ENCODE data around the gene ARHGEF33. TPM values are rescaled to one million over a fixed set of nuclear protein-coding genes. Genes with fewer than 3 reads are reported as not detected.
"Not testable (repeated sequence)": the region's sequence is repeated elsewhere in the genome, so short reads cannot be mapped to it uniquely, and the experiment has no call there.

ARHGEF33 gene
- total and polyA plus RNA-seq, 2 donors from 2014 or later = 2.3 to 2.4 TPM

DNA sequence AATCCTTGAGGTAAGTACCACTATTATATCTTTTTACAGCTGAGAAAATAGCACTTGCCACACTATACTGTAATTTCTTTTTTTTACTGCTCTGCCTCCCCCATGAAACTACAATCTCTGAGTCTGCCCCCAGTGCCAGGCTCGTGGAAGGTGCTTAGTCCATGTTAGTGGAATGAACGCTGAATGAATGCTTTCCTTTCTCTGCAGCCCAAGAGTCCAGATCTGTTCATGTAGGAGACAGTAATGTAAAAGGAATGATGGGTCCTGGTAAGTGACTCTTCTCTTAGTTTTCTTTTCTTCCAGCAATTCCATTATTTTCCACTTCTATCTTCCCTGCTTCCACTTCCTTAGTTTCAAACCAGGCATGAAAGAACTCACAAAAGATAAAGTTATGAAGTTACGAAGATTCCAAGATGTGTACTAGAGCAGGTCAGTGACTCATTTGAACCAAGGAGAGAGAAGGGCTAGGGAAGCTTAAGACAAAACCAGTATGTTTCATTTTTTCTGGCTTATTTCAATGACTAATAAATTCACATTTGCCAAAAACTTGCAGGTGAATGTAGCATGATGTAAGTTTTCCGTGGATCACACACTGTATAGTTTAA is 46.0 kb downstream of the ARHGEF33 start:
- intact Hi-C loops (cut with DNase I) = no loop called here
- no peak overlapping the region for H3K4me3 ChIP-seq (ENCODE audit: low read length in 3 of 3)
- no peaks in the 10 kb centered on the region for H3K4me1 ChIP-seq (ENCODE audit: control insufficient read depth in 2 of 3, insufficient read depth in 2 of 3, low read depth in 1 of 3, low read length in 3 of 3)
- DNase-seq (no peak), FAIRE-seq (no peak)
- H3K9ac ChIP-seq (ENCODE audit: low read length in 3 of 3) = no peak overlapping the region
- H3K27ac ChIP-seq (ENCODE audit: low read depth in 2 of 2, low read length in 2 of 2) = no peak overlapping the region
- TF ChIP-seq, protein P1, sequence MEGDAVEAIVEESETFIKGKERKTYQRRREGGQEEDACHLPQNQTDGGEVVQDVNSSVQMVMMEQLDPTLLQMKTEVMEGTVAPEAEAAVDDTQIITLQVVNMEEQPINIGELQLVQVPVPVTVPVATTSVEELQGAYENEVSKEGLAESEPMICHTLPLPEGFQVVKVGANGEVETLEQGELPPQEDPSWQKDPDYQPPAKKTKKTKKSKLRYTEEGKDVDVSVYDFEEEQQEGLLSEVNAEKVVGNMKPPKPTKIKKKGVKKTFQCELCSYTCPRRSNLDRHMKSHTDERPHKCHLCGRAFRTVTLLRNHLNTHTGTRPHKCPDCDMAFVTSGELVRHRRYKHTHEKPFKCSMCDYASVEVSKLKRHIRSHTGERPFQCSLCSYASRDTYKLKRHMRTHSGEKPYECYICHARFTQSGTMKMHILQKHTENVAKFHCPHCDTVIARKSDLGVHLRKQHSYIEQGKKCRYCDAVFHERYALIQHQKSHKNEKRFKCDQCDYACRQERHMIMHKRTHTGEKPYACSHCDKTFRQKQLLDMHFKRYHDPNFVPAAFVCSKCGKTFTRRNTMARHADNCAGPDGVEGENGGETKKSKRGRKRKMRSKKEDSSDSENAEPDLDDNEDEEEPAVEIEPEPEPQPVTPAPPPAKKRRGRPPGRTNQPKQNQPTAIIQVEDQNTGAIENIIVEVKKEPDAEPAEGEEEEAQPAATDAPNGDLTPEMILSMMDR (IDR thresholded peaks at IDR 0.05; ENCODE audit: borderline replicate concordance, extremely low read depth, insufficient read depth) = no peak
- H3K27me3 ChIP-seq (ENCODE audit: control insufficient read depth, insufficient read depth, low read length) = no peaks in the 10 kb centered on the region
- H3K36me3 ChIP-seq (ENCODE audit: control insufficient read depth in 2 of 3, insufficient read depth in 3 of 3, low read length in 3 of 3) = no peaks in the 10 kb centered on the region
- no peaks in the 10 kb centered on the region for H3K9me3 ChIP-seq (ENCODE audit: control insufficient read depth in 2 of 3, insufficient read depth in 1 of 3, low read length in 3 of 3)

- H3K27ac ChIP-seq (ENCODE audit: low read depth in 2 of 2, low read length in 2 of 2); H3K4me1 ChIP-seq (ENCODE audit: control insufficient read depth in 2 of 3, insufficient read depth in 2 of 3, low read depth in 1 of 3, low read length in 3 of 3); FAIRE-seq; H3K9ac ChIP-seq (ENCODE audit: low read length in 3 of 3); H3K9me3 ChIP-seq (ENCODE audit: control insufficient read depth in 2 of 3, insufficient read depth in 1 of 3, low read length in 3 of 3); H3K27me3 ChIP-seq (ENCODE audit: control insufficient read depth, insufficient read depth, low read length); intact Hi-C loops (cut with DNase I); DNase-seq; H3K4me3 ChIP-seq (ENCODE audit: low read length in 3 of 3); H3K36me3 ChIP-seq (ENCODE audit: control insufficient read depth in 2 of 3, insufficient read depth in 3 of 3, low read length in 3 of 3): not testable (repeated sequence)
These were observed 46.8 kb downstream of the ARHGEF33 start for GRCh38 chr2:38936516-38936915.

DNA sequence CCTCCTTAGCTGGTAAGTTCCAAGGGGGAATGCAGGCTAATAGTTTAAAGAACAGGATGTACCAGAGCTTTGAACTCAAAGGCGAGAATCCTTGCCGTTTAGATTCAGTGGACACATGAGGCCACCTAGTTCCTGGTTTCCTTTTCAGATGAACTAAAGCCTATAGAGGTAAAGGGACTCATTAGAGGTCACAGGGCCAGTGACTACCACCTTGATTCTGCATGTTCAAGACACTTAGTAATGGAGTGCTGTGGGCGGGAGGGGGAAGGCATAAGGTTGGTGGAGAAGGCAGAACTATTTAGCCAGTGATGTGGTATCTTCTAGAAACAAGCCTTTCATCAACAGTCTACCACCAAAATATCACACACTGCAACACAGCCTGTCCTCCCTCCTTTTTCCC is 47.9 kb downstream of the ARHGEF33 start:
- TF ChIP-seq, protein P1 (IDR thresholded peaks at IDR 0.05; ENCODE audit: borderline replicate concordance, extremely low read depth, insufficient read depth) = no peak
- intact Hi-C loops (cut with DNase I) = no loop called here
- no peak for FAIRE-seq
- H3K4me3 ChIP-seq (ENCODE audit: low read length in 3 of 3) = no peak overlapping the region
- no peak overlapping the region for H3K27ac ChIP-seq (ENCODE audit: low read depth in 2 of 2, low read length in 2 of 2)
- H3K9ac ChIP-seq (ENCODE audit: low read length in 3 of 3) = no peak overlapping the region
- no peaks in the 10 kb centered on the region for H3K9me3 ChIP-seq (ENCODE audit: control insufficient read depth in 2 of 3, insufficient read depth in 1 of 3, low read length in 3 of 3)
- DNase-seq = no peak
- H3K27me3 ChIP-seq (ENCODE audit: control insufficient read depth, insufficient read depth, low read length) = no peaks in the 10 kb centered on the region
- no peaks in the 10 kb centered on the region for H3K36me3 ChIP-seq (ENCODE audit: control insufficient read depth in 2 of 3, insufficient read depth in 3 of 3, low read length in 3 of 3)
- no peaks in the 10 kb centered on the region for H3K4me1 ChIP-seq (ENCODE audit: control insufficient read depth in 2 of 3, insufficient read depth in 2 of 3, low read depth in 1 of 3, low read length in 3 of 3)

- no peak overlapping the region for H3K9ac ChIP-seq (ENCODE audit: low read length in 3 of 3)
- no peaks in the 10 kb centered on the region for H3K4me1 ChIP-seq (ENCODE audit: control insufficient read depth in 2 of 3, insufficient read depth in 2 of 3, low read depth in 1 of 3, low read length in 3 of 3)
- TF ChIP-seq, protein P1 (IDR thresholded peaks at IDR 0.05; ENCODE audit: borderline replicate concordance, extremely low read depth, insufficient read depth) = no peak
- intact Hi-C loops (cut with DNase I) = no loop called here
- no peaks in the 10 kb centered on the region for H3K9me3 ChIP-seq (ENCODE audit: control insufficient read depth in 2 of 3, insufficient read depth in 1 of 3, low read length in 3 of 3)
- no peaks in the 10 kb centered on the region for H3K36me3 ChIP-seq (ENCODE audit: control insufficient read depth in 2 of 3, insufficient read depth in 3 of 3, low read length in 3 of 3)
- FAIRE-seq = no peak
- H3K4me3 ChIP-seq (ENCODE audit: low read length in 3 of 3) = no peak overlapping the region
- no peaks in the 10 kb centered on the region for H3K27me3 ChIP-seq (ENCODE audit: control insufficient read depth, insufficient read depth, low read length)
- H3K27ac ChIP-seq (ENCODE audit: low read depth in 2 of 2, low read length in 2 of 2) = no peak overlapping the region
- no peak for DNase-seq
These were observed 51.1 kb downstream of the ARHGEF33 start for GRCh38 chr2:38940746-38941145.
